Measurements from ENCODE around the gene ARIH2. TPM values are rescaled to one million over a fixed set of nuclear protein-coding genes. Genes with fewer than 3 reads are reported as not detected.

ARIH2 gene
- total and polyA plus RNA-seq, 2 of the 8 experiments (the other 6 are each of a cell fraction or from before 2014, with no cell fraction given): 72.9 to 136 TPM

DNA sequence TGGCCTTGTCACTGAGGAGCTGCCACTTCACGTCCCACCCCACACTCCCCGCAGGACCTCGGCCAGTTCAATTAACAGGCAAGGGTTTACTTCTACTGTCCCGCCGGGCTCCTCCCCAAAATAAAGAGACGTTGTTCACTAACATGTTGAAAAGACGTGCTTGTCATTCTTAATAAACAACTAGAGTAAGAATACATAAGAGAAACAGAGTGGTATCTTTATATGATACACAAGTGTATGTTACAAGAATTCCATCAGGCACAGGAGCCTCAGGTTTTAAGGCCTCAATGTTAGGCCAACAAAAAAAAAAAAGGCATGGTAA, 110.9 kb downstream of the ARIH2 start (continued):
- TF ChIP-seq, protein P1, sequence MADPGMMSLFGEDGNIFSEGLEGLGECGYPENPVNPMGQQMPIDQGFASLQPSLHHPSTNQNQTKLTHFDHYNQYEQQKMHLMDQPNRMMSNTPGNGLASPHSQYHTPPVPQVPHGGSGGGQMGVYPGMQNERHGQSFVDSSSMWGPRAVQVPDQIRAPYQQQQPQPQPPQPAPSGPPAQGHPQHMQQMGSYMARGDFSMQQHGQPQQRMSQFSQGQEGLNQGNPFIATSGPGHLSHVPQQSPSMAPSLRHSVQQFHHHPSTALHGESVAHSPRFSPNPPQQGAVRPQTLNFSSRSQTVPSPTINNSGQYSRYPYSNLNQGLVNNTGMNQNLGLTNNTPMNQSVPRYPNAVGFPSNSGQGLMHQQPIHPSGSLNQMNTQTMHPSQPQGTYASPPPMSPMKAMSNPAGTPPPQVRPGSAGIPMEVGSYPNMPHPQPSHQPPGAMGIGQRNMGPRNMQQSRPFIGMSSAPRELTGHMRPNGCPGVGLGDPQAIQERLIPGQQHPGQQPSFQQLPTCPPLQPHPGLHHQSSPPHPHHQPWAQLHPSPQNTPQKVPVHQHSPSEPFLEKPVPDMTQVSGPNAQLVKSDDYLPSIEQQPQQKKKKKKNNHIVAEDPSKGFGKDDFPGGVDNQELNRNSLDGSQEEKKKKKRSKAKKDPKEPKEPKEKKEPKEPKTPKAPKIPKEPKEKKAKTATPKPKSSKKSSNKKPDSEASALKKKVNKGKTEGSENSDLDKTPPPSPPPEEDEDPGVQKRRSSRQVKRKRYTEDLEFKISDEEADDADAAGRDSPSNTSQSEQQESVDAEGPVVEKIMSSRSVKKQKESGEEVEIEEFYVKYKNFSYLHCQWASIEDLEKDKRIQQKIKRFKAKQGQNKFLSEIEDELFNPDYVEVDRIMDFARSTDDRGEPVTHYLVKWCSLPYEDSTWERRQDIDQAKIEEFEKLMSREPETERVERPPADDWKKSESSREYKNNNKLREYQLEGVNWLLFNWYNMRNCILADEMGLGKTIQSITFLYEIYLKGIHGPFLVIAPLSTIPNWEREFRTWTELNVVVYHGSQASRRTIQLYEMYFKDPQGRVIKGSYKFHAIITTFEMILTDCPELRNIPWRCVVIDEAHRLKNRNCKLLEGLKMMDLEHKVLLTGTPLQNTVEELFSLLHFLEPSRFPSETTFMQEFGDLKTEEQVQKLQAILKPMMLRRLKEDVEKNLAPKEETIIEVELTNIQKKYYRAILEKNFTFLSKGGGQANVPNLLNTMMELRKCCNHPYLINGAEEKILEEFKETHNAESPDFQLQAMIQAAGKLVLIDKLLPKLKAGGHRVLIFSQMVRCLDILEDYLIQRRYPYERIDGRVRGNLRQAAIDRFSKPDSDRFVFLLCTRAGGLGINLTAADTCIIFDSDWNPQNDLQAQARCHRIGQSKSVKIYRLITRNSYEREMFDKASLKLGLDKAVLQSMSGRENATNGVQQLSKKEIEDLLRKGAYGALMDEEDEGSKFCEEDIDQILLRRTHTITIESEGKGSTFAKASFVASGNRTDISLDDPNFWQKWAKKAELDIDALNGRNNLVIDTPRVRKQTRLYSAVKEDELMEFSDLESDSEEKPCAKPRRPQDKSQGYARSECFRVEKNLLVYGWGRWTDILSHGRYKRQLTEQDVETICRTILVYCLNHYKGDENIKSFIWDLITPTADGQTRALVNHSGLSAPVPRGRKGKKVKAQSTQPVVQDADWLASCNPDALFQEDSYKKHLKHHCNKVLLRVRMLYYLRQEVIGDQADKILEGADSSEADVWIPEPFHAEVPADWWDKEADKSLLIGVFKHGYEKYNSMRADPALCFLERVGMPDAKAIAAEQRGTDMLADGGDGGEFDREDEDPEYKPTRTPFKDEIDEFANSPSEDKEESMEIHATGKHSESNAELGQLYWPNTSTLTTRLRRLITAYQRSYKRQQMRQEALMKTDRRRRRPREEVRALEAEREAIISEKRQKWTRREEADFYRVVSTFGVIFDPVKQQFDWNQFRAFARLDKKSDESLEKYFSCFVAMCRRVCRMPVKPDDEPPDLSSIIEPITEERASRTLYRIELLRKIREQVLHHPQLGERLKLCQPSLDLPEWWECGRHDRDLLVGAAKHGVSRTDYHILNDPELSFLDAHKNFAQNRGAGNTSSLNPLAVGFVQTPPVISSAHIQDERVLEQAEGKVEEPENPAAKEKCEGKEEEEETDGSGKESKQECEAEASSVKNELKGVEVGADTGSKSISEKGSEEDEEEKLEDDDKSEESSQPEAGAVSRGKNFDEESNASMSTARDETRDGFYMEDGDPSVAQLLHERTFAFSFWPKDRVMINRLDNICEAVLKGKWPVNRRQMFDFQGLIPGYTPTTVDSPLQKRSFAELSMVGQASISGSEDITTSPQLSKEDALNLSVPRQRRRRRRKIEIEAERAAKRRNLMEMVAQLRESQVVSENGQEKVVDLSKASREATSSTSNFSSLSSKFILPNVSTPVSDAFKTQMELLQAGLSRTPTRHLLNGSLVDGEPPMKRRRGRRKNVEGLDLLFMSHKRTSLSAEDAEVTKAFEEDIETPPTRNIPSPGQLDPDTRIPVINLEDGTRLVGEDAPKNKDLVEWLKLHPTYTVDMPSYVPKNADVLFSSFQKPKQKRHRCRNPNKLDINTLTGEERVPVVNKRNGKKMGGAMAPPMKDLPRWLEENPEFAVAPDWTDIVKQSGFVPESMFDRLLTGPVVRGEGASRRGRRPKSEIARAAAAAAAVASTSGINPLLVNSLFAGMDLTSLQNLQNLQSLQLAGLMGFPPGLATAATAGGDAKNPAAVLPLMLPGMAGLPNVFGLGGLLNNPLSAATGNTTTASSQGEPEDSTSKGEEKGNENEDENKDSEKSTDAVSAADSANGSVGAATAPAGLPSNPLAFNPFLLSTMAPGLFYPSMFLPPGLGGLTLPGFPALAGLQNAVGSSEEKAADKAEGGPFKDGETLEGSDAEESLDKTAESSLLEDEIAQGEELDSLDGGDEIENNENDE (IDR thresholded peaks at IDR 0.05; ENCODE audit: insufficient replicate concordance, low read length): no peak
- TF ChIP-seq, protein P2, sequence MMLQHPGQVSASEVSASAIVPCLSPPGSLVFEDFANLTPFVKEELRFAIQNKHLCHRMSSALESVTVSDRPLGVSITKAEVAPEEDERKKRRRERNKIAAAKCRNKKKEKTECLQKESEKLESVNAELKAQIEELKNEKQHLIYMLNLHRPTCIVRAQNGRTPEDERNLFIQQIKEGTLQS (IDR thresholded peaks at IDR 0.05; ENCODE audit: insufficient read depth, low read depth, low read length): no peak
- TF ChIP-seq BACH1 (IDR thresholded peaks at IDR 0.05; ENCODE audit: low read length): no peak; the same call in 1 of the 2 replicates
- TF ChIP-seq EP300 (IDR thresholded peaks at IDR 0.05; ENCODE audit: borderline replicate concordance in 1 of 2, low read depth in 2 of 2, low read length in 2 of 2): no peak
- TF ChIP-seq BCL11A (IDR thresholded peaks at IDR 0.05; ENCODE audit: low read depth in 2 of 2, low read length in 2 of 2): no peak
- TF ChIP-seq, protein P3, sequence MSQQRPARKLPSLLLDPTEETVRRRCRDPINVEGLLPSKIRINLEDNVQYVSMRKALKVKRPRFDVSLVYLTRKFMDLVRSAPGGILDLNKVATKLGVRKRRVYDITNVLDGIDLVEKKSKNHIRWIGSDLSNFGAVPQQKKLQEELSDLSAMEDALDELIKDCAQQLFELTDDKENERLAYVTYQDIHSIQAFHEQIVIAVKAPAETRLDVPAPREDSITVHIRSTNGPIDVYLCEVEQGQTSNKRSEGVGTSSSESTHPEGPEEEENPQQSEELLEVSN (IDR thresholded peaks at IDR 0.05): no peak
- TF ChIP-seq, protein P4, sequence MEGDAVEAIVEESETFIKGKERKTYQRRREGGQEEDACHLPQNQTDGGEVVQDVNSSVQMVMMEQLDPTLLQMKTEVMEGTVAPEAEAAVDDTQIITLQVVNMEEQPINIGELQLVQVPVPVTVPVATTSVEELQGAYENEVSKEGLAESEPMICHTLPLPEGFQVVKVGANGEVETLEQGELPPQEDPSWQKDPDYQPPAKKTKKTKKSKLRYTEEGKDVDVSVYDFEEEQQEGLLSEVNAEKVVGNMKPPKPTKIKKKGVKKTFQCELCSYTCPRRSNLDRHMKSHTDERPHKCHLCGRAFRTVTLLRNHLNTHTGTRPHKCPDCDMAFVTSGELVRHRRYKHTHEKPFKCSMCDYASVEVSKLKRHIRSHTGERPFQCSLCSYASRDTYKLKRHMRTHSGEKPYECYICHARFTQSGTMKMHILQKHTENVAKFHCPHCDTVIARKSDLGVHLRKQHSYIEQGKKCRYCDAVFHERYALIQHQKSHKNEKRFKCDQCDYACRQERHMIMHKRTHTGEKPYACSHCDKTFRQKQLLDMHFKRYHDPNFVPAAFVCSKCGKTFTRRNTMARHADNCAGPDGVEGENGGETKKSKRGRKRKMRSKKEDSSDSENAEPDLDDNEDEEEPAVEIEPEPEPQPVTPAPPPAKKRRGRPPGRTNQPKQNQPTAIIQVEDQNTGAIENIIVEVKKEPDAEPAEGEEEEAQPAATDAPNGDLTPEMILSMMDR (IDR thresholded peaks at IDR 0.05; ENCODE audit: control extremely low read depth in 1 of 3, insufficient read depth in 1 of 3, low read depth in 1 of 3, low read length in 3 of 3): no peak
- no peak for TF ChIP-seq SP2 (IDR thresholded peaks at IDR 0.05; ENCODE audit: low read length)

Data from H1 (cell line).